NOMO-1 treated with dmso at 0.1 percent for 144 hours (cell line): ENCODE results near the gene TAOK3.
A peak's percentile ranks its signal among the peaks of the same experiment; 100 is the strongest.

Source experiments
- DNase-seq: peaks from one replicate; lab custom pipeline; 2025; ENCODE audit not compliant: unreplicated experiment; lab: John Stamatoyannopoulos, UW

The TAOK3 gene

DNA sequence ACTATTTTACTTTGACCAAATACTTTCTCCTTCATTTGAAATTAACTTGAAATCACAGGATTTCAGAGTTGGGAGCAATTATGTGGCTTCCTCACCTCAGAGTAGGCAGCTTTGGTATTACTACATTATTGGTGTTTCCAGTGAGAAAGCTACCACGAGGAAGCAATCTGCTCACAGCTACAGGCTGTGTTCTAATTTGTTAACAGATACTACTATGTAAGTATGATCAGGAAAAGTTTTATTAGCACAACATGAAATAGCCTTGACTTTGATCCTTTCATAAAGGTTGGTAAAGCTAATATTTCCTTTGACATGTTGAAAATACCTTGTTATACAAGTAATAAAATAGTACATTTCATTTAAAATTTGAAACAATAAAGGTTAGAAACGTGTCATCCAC is 30.6 kb downstream of the TAOK3 start:
- DNase-seq, result no peak

DNA sequence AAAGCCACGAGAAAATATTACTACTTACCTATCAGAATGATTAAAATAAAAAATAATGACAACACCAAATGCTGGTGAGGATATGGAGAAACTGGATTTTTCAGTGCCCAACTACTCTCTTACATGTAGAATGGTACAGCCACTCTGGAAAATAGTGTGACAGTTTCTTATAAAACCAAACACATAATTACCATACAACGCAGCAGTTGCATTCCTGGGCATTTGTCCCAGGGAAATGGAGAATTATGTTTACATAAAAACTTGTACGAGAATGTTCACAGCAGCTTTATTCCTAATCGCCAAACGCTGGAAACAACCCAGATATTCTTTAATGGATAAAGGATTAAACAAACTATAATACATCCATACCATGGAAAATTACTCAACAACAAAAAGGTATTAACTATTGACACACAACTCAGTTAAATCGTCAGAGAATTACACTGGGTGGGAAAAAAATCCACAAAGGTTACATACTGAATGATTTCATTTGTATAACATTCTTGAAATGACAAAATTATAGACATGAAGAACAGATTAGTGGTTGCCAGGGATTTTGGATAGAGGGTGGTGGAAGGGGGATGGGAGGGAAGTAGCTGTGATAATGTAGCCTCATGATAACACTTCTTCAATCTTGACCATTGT is 35.4 kb downstream of the TAOK3 start:
- DNase-seq, result no peak

DNA sequence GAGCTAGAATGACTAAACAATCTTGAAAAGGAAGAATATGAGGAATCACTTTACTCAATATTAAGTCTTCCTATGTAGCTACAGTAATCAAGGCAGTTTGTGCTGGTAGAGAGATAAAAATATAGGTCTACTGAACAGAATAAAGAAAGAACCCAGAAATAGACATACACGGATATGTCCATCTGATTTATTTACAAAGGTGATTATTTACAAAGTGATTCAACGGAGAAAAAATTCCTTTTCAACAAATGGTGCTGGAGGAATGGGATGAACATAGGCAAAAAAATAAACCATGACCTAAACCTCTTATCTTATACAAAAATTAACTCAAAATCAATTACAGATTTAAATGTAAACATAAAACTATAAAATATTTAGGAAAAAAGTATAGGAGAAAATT is 36.6 kb downstream of the TAOK3 start:
- no peak for DNase-seq

DNA sequence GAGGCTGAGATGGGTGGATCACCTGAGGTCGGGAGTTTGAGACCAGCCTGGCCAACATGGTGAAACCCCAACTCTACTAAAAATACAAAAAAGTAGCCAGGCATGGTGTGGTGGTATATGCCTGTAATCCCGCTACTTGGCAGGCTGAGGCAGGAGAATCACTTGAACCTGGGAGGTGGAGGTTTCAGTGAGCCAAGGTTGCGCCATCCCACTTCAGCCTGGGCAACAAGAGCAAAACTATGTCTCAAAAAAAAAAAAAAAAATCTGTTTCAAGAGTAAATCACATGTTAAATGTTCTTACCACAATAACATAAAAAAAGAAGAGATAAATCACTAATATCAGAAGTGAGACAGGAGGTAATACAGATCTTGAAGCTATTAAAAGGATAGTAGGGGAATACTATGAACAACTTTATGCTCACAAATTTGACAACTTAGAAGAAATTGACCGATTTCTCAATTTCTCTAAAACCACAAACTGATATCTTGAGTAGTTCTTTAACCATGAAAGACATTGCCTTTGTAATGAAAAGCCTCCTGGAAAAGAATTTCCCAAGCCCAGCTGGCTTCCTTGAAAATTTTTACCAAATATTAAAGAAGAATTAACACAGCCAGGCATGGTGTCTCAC is 37.7 kb downstream of the TAOK3 start:
- peak; percentile 21 for DNase-seq

DNA sequence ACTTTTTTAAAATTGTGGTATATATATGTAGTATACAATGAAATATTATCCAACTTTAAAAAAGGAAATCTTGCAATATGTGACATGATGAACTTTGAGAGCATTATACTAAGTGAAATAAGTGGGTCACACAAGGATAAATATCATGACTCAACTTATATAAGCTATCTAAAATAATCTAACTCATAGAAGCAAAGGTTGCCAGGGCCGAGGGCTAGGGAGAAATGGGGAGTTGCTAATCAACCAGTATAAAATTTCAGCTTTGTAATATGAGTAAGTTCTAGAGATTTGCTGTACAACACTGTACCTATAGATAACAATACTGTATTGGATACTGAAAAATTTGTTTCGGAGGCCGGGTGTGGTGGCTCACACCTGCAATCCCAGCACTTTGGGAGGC is 38.5 kb downstream of the TAOK3 start:
- DNase-seq, result no peak

DNA sequence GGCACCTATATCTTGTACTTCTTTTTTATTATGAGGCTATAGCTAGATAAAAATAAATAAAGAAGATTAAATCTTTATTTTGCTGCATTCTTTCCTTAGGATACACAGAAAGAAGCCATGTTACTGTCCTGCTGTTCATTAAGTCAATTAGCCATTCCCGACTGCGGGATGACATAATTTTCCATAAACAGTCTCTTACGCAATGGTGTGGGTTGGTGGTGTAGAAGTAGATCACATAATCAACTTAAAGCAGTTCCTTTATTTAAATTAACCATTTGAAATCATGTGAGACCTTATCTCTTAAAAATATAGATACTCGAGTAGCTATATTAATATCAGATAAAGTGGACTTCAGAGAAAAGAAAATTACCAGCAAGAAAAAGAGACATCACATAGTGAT is 40.2 kb downstream of the TAOK3 start:
- DNase-seq, result peak; percentile 25

DNA sequence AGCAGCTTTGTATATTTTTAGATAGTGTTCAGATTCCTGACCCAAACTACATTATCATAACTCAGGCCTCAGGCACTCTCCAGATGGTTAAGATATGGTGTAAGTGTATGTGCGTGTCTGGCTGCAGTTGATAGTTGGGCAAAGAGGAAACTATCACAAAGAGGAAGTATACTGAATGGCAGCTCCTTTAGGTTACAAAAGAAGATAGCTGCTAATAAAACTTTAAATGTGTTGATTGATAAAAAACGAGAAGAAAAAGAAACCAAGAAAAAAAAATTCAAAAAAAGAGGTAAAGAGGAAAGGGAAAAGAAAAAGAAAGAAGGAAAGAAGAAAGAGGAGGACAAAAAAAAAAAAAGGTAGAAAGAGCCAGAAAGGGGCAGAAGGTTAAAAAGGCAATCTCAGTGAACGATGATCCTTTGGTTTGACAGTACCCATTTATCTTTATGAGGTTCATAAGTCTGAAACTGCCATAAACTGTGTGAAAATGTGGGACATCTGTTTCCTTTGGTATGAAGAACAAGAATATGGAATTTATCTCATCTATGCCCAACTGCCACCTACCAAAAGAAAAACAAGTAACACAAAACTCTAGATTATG is 42.2 kb downstream of the TAOK3 start:
- peak; percentile 92 for DNase-seq

DNA sequence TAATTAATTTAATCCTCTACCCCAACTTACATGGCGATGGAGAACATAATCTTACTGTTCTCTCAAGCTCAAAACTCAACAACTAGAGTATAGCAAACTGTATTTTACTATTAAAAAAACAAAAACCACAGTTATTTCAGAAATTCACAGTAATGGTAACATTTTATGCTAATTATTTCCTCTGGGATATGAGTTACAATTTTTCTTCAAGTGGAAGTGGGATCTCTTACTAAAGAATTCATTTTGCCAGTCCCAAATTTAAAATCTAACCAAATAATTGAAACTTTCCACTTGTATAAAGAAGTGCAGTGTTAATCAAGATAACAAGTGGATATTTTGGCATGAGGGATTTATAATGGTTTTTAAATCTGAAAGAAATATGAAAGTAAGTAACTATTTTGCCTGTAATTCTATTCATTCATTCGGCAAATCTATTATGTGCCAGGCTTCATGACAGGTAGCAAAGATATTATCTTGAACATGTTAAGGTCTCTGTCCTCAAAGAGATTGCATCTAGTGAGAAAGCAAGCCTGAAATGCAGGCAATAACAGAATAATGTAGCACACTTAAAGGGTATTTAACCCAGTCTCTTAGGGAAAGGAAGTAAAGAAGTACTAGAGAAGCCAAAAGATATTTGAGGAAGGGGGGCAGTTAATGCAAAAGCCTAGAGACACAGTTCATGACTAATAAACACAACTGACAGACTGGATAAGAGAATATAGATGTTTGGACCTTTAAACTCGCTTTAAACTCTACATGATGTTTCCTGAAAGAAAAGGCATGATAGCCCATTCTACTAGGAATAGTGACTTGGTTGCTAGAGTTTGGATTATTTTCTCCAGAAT is 44.0 kb downstream of the TAOK3 start:
- no peak for DNase-seq

DNA sequence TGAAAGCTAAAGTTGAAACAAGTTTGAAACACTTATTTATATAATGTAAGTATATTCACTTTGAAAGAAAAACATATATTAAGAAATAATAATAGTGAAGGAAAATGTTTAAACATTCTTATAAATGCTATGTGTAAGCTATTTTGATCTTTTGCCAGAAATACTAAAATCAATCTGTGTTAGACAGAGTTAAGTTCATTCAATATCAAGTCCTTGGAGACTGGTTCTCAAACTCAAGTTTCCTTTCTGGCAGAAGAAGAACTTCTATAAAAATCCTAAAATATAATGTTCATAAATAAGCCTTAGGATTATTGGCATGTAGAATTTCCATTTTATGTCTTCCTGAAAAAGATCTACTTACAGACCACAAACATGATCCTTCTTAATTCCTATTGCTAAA is 45.3 kb downstream of the TAOK3 start:
- DNase-seq, result no peak

DNA sequence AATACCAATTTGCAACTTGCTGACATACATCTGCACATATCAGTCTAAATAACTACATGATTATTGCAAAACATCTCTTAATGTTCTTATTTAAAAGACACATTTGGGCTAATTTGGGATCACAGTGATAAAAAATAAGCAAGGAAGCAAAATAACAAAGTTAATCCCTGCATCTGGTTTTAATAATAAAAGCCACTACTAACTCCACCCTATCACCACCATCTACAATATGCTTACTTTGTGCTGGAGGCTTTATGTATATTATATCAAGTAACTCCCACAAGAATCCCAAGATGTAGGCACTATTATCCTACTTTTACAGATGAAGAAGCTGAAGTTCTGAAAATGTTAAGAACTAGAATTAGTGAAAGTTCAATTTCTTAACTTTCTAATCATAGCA is 45.7 kb downstream of the TAOK3 start:
- DNase-seq, result no peak

DNA sequence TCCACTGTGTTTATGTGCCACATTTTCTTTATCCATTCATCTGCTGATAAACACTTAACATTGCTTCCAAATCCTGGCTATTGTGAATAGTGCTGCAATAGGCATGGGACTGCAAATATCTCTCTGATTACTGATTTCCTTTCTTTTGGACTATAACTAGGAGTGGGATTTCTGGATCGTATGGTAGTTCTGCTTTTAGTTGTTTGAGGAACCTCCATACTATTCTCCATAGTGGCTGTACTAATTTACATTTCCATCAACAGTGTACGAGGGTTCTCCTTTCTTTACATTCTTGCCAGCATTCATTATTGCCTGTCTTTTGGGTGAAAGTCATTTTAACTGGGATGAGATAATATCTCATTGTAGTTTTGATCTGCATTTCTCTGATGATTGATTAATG is 47.6 kb downstream of the TAOK3 start:
- DNase-seq, result no peak

DNA sequence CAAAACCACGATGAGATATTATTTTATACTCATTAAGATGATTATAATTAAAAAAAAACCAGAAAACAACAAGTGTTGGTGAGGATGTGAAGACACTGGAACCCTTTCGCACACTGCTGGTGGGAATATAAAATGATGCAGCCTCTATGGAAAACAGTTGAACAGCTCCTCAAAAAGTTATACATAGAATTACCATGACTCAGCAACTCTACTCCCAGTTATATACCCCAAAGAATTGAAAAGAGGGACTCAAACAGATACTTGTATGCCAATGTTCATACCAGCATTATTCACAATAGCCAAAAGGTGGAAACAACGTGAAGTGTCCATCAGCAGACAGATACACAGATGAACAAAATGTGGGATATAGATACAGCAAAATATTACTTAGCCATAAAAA is 53.1 kb downstream of the TAOK3 start:
- DNase-seq, result no peak

DNA sequence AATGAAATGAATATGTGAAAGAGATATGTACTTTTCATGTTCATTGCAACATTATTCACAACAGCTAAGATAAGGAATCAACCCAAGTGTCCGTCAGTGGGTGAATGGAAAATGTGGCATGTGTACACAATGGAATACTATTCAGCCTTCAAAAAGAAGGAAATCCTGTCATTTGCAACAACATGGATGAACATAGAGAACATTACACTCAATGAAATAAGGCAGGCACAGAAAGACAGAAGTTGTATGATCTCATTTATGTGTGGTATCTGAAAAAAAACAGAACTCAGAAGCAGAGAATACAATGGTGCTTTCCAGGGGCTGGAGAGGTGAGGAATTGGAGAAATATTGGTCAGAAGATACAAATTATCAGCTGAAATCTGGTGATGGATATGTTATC is 54.0 kb downstream of the TAOK3 start:
- DNase-seq, result no peak

DNA sequence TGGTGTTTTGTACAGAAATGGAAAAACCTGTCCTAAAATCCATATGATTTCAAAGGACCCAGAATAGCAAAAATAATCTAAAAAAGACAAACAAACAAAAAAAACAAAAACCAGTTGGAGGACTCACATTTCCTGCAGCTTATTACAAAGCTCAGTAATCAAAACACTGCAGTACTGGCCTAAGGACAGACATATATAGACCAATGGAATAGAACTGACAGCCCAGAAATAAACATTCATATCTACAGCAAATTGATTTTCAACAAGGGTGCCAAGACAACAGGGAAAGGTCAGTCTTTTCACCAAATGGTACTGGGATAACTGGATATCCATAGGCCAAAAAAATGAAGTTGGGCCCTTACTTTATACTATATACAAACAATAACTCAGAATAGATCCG is 55.0 kb downstream of the TAOK3 start:
- no peak for DNase-seq

DNA sequence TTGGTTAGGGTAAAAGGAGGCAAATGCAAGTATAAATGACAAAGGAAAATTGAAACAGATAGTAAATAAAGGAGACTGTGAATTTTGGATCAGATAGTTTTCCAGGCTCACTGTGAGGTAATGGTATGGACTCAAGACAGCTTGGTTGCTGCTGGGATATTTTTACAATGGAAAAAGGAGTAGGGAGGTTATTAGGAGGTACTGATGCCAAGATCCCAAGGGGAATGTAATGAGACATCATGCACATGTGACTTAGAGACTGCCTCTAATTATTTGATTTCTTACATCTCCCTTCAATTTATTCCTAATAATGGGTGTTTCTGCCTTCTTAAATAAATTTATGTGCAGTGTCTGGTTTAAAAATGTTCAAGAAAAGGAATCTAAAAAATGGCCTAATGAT is 56.9 kb downstream of the TAOK3 start:
- no peak for DNase-seq

DNA sequence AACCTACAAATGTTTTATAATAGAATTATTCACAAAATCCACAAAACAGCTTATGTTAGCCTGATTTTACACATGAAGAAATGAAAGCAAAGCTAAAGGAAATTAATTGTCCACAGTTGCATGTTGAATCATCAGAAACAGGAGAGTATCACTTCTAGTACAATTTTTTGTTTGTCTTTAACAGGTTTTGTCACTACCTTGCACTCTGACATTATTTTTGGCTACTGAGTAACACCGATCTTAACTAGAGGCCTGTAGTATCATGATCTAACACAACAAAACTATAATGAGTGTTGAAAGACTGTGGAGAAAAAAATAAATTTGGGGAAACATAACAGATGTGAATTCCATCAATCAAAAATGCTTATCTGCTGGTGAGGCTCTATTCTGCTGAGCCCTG is 60.1 kb downstream of the TAOK3 start:
- DNase-seq, result no peak

DNA sequence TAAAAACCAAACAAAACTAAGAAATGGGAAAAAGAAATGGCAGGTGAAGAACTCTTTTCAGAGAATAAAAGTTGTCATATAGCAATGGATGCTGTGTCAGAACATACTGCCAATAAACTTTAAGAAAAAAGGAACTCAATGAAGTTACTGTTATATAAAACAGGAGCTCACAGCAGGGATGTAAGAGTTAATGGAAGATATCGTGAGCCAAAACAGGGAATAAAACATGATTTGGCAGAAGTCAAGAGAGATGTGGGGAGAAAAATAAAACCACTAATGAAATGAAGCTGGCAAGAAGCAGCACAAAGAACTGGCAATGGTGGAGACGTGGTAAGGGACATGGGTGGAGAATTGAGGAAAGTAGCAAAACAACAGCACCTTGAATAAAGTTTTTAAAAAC is 61.0 kb downstream of the TAOK3 start:
- peak; percentile 3 for DNase-seq

DNA sequence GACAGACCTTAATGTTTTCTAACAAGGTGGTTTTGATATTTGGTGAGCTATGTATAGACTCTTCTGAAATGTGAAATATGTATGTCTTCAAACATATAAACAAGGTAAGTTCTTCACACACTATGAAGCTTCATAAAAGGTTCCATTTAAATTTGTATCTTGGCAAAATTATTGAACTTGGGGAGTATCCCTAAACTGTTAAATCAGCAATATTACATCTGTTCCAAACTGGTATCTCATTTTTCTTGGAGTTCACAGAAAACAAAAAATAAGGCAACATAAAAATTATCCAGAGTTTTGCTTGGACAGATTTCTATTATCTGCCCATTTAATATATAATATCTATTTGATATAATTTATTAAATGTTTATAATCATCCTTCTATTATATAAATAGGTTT is 62.4 kb downstream of the TAOK3 start:
- DNase-seq, result no peak

DNA sequence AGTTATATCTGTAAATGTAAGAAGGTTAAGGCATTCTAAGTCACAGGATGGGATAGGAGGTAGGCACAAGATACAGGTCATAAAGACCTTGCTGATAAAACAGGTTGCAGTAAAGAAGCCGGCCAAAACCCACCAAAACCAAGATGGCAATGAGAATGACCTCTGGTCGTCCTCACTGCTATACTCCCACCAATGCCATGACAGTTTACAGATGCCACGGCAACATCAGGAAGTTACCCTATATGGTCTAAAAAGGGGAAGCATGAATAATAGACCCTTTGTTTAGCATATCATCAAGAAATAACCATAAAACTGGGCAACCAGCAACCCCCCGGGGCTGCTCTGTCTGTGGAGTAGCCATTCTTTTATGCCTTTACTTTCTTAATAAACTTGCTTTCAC is 64.7 kb downstream of the TAOK3 start:
- peak; percentile 43 for DNase-seq

DNA sequence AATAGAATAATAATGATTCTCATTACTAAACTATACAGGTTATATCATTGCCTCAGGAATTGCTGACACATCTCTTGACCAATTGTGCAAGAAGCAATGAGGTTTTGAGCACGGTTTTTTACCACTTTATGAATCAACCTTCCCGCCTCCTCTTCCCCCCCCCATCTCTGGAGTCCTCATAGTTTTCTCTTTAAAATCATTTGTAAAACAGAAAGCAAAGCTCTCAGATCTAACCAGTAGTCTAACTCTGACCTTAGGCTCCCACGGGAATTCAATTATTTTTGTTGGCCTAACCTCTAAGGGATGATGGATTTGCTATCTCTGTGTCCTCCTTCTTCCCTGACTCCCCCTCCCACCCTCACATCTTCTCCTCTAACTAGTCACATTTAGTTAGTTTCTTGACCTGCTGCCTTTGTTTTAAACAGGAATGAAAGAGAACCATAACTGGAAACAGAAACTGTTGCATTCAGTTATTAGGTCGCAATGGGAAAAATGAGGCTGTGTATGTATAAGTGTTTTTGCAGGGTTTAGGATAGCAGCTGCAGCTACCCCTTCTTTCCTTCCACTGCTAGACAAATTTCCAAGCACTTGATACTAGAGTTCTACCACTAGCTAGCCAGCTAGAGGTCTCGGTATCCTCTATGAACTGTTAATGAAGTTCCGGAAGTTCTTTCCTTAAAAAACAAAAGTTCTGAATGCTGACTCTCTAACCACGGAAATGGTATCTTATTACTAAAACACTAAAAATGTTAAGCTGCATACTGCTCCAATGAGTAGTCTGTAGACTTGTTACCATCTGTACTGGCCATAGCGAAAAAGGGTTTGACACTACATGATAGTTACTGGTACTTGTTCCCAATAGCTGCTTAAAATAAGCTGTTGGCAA is 65.4 kb downstream of the TAOK3 start:
- peak; percentile 45 for DNase-seq

DNA sequence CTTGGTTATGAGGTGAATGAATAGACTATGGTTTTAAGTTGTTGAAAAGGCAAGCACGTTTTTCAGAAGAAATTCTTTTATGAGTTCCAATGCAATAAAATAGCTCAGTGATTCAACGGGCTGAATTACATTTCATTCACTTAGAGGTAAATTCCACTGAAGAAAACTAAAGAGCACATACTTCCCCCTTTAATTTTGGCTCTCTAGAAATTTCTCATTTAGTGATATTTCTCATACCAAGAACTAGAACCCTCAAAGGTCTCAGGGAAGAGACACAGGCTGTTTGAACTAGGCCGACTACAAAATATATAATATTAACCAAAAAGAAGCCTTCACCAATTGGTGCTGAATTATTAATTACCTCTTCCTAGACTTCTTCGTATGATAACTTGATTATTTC is 68.6 kb downstream of the TAOK3 start:
- DNase-seq, result no peak
